IMR-90 (cell line): ENCODE results near the gene SMPDL3A. TPM values are rescaled to one million over a fixed set of nuclear protein-coding genes. Genes with fewer than 3 reads are reported as not detected.

Experiments
- ATAC-seq: fragments of 200-7000 bp; cut with Tn5 transposase; 2 replicates; pipeline ENCODE4 v1.9.1; 2020; ENCODE audit warnings: low read depth, mild to moderate bottlenecking, moderate library complexity
- BruUV-seq: library from RNA; stranded (reverse); fragments of 400-500 nt; replicated peaks from 2 replicates; lab custom pipeline; 2021; lab: Mats Ljungman, UMichigan
- CTCF ChIA-PET: fragments of 300-600 bp; formaldehyde crosslinking; extraction: SDS; loops from one replicate; lab custom pipeline; 2021; ENCODE audit warnings: antibody characterized with exemption; lab: Yijun Ruan, JAX
- POLR2A ChIA-PET: fragments of 300-600 bp; sonication (Branson Sonifier 250); formaldehyde crosslinking; loops from one replicate; lab custom pipeline; 2022; ENCODE audit warnings: antibody characterized with exemption; ENCODE audit not compliant: unreplicated experiment; lab: Charles Lee
- DNase-seq: peaks from one replicate; pipeline ENCODE4 v3.0.0; 2013
- H2AFZ ChIP-seq: replicated peaks from 2 replicates; pipeline ENCODE3; 2013; ENCODE audit warnings: low read length, mild to moderate bottlenecking; ENCODE audit not compliant: poor library complexity
- H2AK5ac ChIP-seq: 2 replicates; pipeline ENCODE4 v1.6.1; 2013; ENCODE audit warnings: low read depth, low read length, inconsistent platforms
- H2AK9ac ChIP-seq: replicated peaks from 2 replicates; pipeline ENCODE3; 2013; ENCODE audit warnings: mild to moderate bottlenecking, low read depth, low read length, moderate library complexity; ENCODE audit not compliant: poor library complexity
- H2BK120ac ChIP-seq: 2 replicates; pipeline ENCODE4 v1.6.1; 2013; ENCODE audit warnings: low read depth, low read length, inconsistent platforms
- H2BK15ac ChIP-seq: 3 replicates; pipeline ENCODE4 v1.6.1; 2013; ENCODE audit warnings: low read depth, low read length, inconsistent platforms
- H2BK20ac ChIP-seq: 2 replicates; pipeline ENCODE4 v1.6.1; 2013; ENCODE audit warnings: low read depth, mild to moderate bottlenecking, inconsistent platforms, low read length, moderate library complexity
- H2BK5ac ChIP-seq: 2 replicates; pipeline ENCODE4 v1.6.1; 2013; ENCODE audit warnings: mild to moderate bottlenecking, low read depth, low read length, inconsistent platforms; ENCODE audit not compliant: poor library complexity, severe bottlenecking
- H3K14ac ChIP-seq: replicated peaks from 2 replicates; pipeline ENCODE4 v1.6.1; 2013; ENCODE audit warnings: low read depth, low read length, inconsistent platforms
- H3K18ac ChIP-seq: 2 replicates; pipeline ENCODE4 v1.6.1; 2013; ENCODE audit warnings: low read depth, low read length, control low read depth
- H3K23ac ChIP-seq: 2 replicates; pipeline ENCODE4 v1.6.1; 2013; ENCODE audit warnings: low read depth, low read length, inconsistent platforms
- H3K27ac ChIP-seq: 2 replicates; pipeline ENCODE4 v1.5.1; 2013; ENCODE audit warnings: mild to moderate bottlenecking, control low read depth, low read length; ENCODE audit not compliant: insufficient read depth
- H3K27me3 ChIP-seq: 2 replicates; pipeline ENCODE4 v1.6.1; 2013; ENCODE audit warnings: low read length; ENCODE audit not compliant: control insufficient read depth, insufficient read depth
- H3K36me3 ChIP-seq: 2 replicates; pipeline ENCODE4 v1.6.1; 2013; ENCODE audit warnings: low read length, mixed read lengths; ENCODE audit not compliant: control insufficient read depth, insufficient read depth
- H3K4ac ChIP-seq: 2 replicates; pipeline ENCODE4 v1.6.1; 2013; ENCODE audit warnings: low read depth, low read length, inconsistent platforms
- H3K4me1 ChIP-seq: 2 replicates; pipeline ENCODE4 v1.6.1; 2013; ENCODE audit warnings: low read length, mixed read lengths; ENCODE audit not compliant: control insufficient read depth, insufficient read depth
- H3K4me2 ChIP-seq: 2 replicates; pipeline ENCODE4 v1.6.1; 2013; ENCODE audit warnings: low read depth, mild to moderate bottlenecking, control low read depth, low read length, moderate library complexity
- H3K4me3 ChIP-seq: 2 replicates; pipeline ENCODE4 v1.5.1; 2013; ENCODE audit warnings: low read depth, mild to moderate bottlenecking, control low read depth, low read length, moderate library complexity; ENCODE audit not compliant: insufficient read depth
- H3K56ac ChIP-seq: 2 replicates; pipeline ENCODE4 v1.6.1; 2013; ENCODE audit warnings: low read length, inconsistent platforms; ENCODE audit not compliant: insufficient read depth; ENCODE audit errors: extremely low read depth
- H3K79me1 ChIP-seq, 2 experiments: 2 replicates each; pipeline ENCODE4 v1.6.1; 2013; ENCODE audit warnings: low read length in 2 of 2, inconsistent platforms in 1 of 2, low read depth in 1 of 2
- H3K9ac ChIP-seq: 2 replicates; pipeline ENCODE4 v1.6.1; 2013; ENCODE audit warnings: low read depth, low read length, control low read depth
- H3K9me1 ChIP-seq: 2 replicates; pipeline ENCODE4 v1.6.1; 2013; ENCODE audit warnings: low read length, inconsistent platforms; ENCODE audit not compliant: insufficient read depth
- H3K9me3 ChIP-seq: 2 replicates; pipeline ENCODE4 v1.6.1; 2013; ENCODE audit warnings: low read length; ENCODE audit not compliant: control insufficient read depth, insufficient read depth
- H4K20me1 ChIP-seq: 2 replicates; pipeline ENCODE4 v1.6.1; 2013; ENCODE audit warnings: low read length, inconsistent platforms; ENCODE audit not compliant: insufficient read depth
- H4K5ac ChIP-seq: 2 replicates; pipeline ENCODE4 v1.6.1; 2013; ENCODE audit warnings: mild to moderate bottlenecking, low read depth, low read length, control low read depth
- H4K8ac ChIP-seq, 2 experiments: 2 replicates each; pipeline ENCODE4 v1.6.1; 2013; ENCODE audit warnings: low read depth in 2 of 2, low read length in 2 of 2, control low read depth in 1 of 2, inconsistent platforms in 1 of 2
- H4K91ac ChIP-seq: 2 replicates; pipeline ENCODE4 v1.6.1; 2013; ENCODE audit warnings: low read depth, low read length, inconsistent platforms; ENCODE audit not compliant: insufficient read depth
- BHLHE40 ChIP-seq: fragments of 150-350 bp; IDR thresholded peaks from 2 replicates; pipeline ENCODE4 v1.6.1; 2016; ENCODE audit warnings: mild to moderate bottlenecking, low read depth, low read length
- CEBPB ChIP-seq: IDR thresholded peaks from 2 replicates; pipeline ENCODE4 v1.6.1; 2012; ENCODE audit warnings: low read depth, low read length, improper control_type of control experiment
- CHD1 ChIP-seq: IDR thresholded peaks from 2 replicates; pipeline ENCODE4 v1.6.1; 2012; ENCODE audit warnings: low read depth, low read length, improper control_type of control experiment
- CTCF ChIP-seq: conservative IDR thresholded peaks from 2 replicates; pipeline ENCODE4 v1.5.1; 2012; ENCODE audit warnings: mild to moderate bottlenecking, low read depth, low read length, improper control_type of control experiment
- ELK1 ChIP-seq: fragments of 150-350 bp; IDR thresholded peaks from 2 replicates; pipeline ENCODE4 v1.6.1; 2016; ENCODE audit warnings: low read depth, mild to moderate bottlenecking, low read length, moderate library complexity, borderline replicate concordance
- FOS ChIP-seq: fragments of 150-350 bp; IDR thresholded peaks from 2 replicates; pipeline ENCODE4 v1.6.1; 2016; ENCODE audit warnings: low read depth, low read length
- MAFK ChIP-seq: IDR thresholded peaks from 2 replicates; pipeline ENCODE4 v1.6.1; 2012; ENCODE audit warnings: low read depth, low read length, improper control_type of control experiment
- MAZ ChIP-seq: IDR thresholded peaks from 2 replicates; pipeline ENCODE4 v1.6.1; 2012; ENCODE audit warnings: low read depth, mild to moderate bottlenecking, low read length, improper control_type of control experiment, moderate library complexity, borderline replicate concordance
- NFE2L2 ChIP-seq: fragments of 150-350 bp; IDR thresholded peaks from 2 replicates; pipeline ENCODE4 v1.6.1; 2016; ENCODE audit warnings: low read depth, mild to moderate bottlenecking, low read length
- POLR2A ChIP-seq: IDR thresholded peaks from 2 replicates; pipeline ENCODE4 v1.6.1; 2012; ENCODE audit warnings: mild to moderate bottlenecking, low read depth, low read length
- RAD21 ChIP-seq: IDR thresholded peaks from 2 replicates; pipeline ENCODE4 v1.6.1; 2012; ENCODE audit warnings: low read length, improper control_type of control experiment
- RCOR1 ChIP-seq: IDR thresholded peaks from 2 replicates; pipeline ENCODE4 v1.6.1; 2012; ENCODE audit warnings: mild to moderate bottlenecking, low read length, improper control_type of control experiment; ENCODE audit not compliant: insufficient replicate concordance
- RFX5 ChIP-seq: IDR thresholded peaks from 2 replicates; pipeline ENCODE4 v1.8.0; 2012; ENCODE audit warnings: low read depth, mild to moderate bottlenecking, low read length, moderate library complexity
- SMC3 ChIP-seq: fragments of 150-350 bp; IDR thresholded peaks from 2 replicates; pipeline ENCODE4 v1.6.1; 2016; ENCODE audit warnings: low read depth, mild to moderate bottlenecking, antibody characterized with exemption, low read length, moderate library complexity
- USF2 ChIP-seq: fragments of 150-350 bp; IDR thresholded peaks from 2 replicates; pipeline ENCODE4 v1.6.1; 2017; ENCODE audit warnings: mild to moderate bottlenecking, antibody characterized with exemption, low read length, low read depth
- WGBS, 2 experiments: methylation state at CpG; one replicate each; pipeline versions ENCODE4 v1.1.5 to v1.1.7; 2013; ENCODE audit warnings: missing lambda C conversion rate in 2 of 2; ENCODE audit not compliant: insufficient read length in 1 of 2; ENCODE audit errors: extremely low coverage in 2 of 2; 5-methylcytosine and 5-hydroxymethylcytosine counted together
- dilution Hi-C: fragments of 300-500 bp; cut with HindIII; formaldehyde crosslinking; loops from one replicate; pipeline ENCODE4 v1.14.3; 2018; ENCODE audit warnings: low sequenced_read_pairs; ENCODE audit not compliant: unreplicated experiment
- in situ Hi-C: fragments of 300-500 bp; cut with MboI; formaldehyde crosslinking; loops from 3 replicates; pipeline ENCODE4 v1.14.3; 2019; ENCODE audit warnings: low sequenced_read_pairs, inconsistent platforms, mixed read lengths
- intact Hi-C: fragments of 100-400 bp; cut with micrococcal nuclease; formaldehyde crosslinking; loops from 2 replicates; pipeline ENCODE4 v1.10.0; 2022
- polyA plus RNA-seq, 3 experiments: library from polyadenylated mRNA; depleted of rRNA; stranded (reverse); fragments of >200 nt; gene quantifications; 2 replicates each; pipeline ENCODE4 v1.2.3, GENCODE V29; 2012; ENCODE audit warnings: low replicate concordance in 1 of 3
- total RNA-seq: library from RNA; depleted of rRNA; stranded (reverse); fragments of >200 nt; gene quantifications from 2 replicates; pipeline ENCODE4 v1.2.3, GENCODE V29; 2012

Gene SMPDL3A
- total and polyA plus RNA-seq, 2 of the 4 experiments (the other 2 are of a cell fraction): 9.9 to 14.2 TPM

GRCh38 chr6:122779667-122780066, 9.4 kb upstream of the SMPDL3A start, which contains the start of gene FABP7:
Gene FABP7 (plus strand): TSS chr6:122779716. CDS start chr6:122779795, 79 bp downstream.
- Histone ChIP-seq H3K18ac (no peak within 1 kb of the TSS), H3K9me1 (no peaks in the 10 kb centered on the region), H3K23ac (0 out of 2 replicates have a peak within 1 kb of the TSS, but pooled peaks have one; percentile 20), H3K4me3 (no peak within 1 kb of the TSS), H2BK120ac (no peak within 1 kb of the TSS), H2AK9ac (no peak within 1 kb of the TSS), H3K27ac (no peak within 1 kb of the TSS), H3K79me1 (no peaks in the 10 kb centered on the region), H3K9ac (no peak within 1 kb of the TSS), H2BK15ac (no peak within 1 kb of the TSS), H3K9me3 (no peaks in the 10 kb centered on the region), H2BK20ac (no peak within 1 kb of the TSS), H3K27me3 (peaks cover 4% of the 10 kb centered on the region; the same call in 1 of the 2 replicates), H2BK5ac (no peak within 1 kb of the TSS), H3K4me1 (no peaks in the 10 kb centered on the region), H4K8ac (no peak within 1 kb of the TSS), H4K20me1 (no peaks in the 10 kb centered on the region), H3K56ac (no peak within 1 kb of the TSS), H3K4me2 (no peak within 1 kb of the TSS), H3K36me3 (no peaks in the 10 kb centered on the region), H4K91ac (no peak within 1 kb of the TSS), H4K5ac (no peak within 1 kb of the TSS), H3K14ac (no peak within 1 kb of the TSS), H2AK5ac (no peak within 1 kb of the TSS), H2AFZ (no peak within 1 kb of the TSS), H3K4ac (no peak within 1 kb of the TSS)
- intact Hi-C loops: no loop called here
- dilution Hi-C loops: no loop called here
- ChIA-PET CTCF (no interaction called here), POLR2A (no interaction called here)
- BruUV-seq: no TSS peak
- WGBS, 2 experiments: no CpG with 5 or more reads among the region's 3 CpGs
- in situ Hi-C loops: no loop called here
- ATAC-seq (no peak), DNase-seq (no peak)
- TF ChIP-seq CEBPB: no peak
- TF ChIP-seq FOS: no peak
- no peak for TF ChIP-seq RFX5
- TF ChIP-seq RAD21: no peak
- TF ChIP-seq USF2: no peak
- no peak for TF ChIP-seq BHLHE40
- no peak for TF ChIP-seq POLR2A
- no peak for TF ChIP-seq SMC3
- TF ChIP-seq NFE2L2: no peak
- TF ChIP-seq MAZ: no peak
- TF ChIP-seq CTCF: no peak
- TF ChIP-seq MAFK: no peak
- TF ChIP-seq ELK1: no peak
- no peak for TF ChIP-seq CHD1
- TF ChIP-seq RCOR1: no peak
